Astrocyte (in vitro differentiated cells and primary cell): Measurements from ENCODE around the gene IL17B. TPM values are rescaled to one million over a fixed set of nuclear protein-coding genes. Genes with fewer than 3 reads are reported as not detected.

Source experiments
- DNase-seq: peaks from one replicate; pipeline ENCODE4 v3.0.0-alpha.2; 2010; ENCODE audit warnings: low read depth
- FAIRE-seq: peaks from 2 replicates; lab custom pipeline; 2011; peaks lifted over from hg19 to GRCh38; lab: Jason Lieb, UNC
- H2AFZ ChIP-seq: 2 replicates; pipeline ENCODE4 v1.6.0; 2012; ENCODE audit warnings: low read depth, low read length, inconsistent platforms
- H3K27ac ChIP-seq: 2 replicates; pipeline ENCODE4 v1.5.1; 2011; ENCODE audit warnings: low read depth, low read length, inconsistent platforms
- H3K27me3 ChIP-seq: 2 replicates; pipeline ENCODE4 v1.6.0; 2011; ENCODE audit warnings: low read length, inconsistent platforms; ENCODE audit not compliant: insufficient read depth
- H3K36me3 ChIP-seq: 2 replicates; pipeline ENCODE4 v1.5.1; 2011; ENCODE audit warnings: low read length, inconsistent platforms; ENCODE audit not compliant: insufficient read depth
- H3K4me1 ChIP-seq: 2 replicates; pipeline ENCODE4 v1.5.1; 2011; ENCODE audit warnings: low read length, inconsistent platforms; ENCODE audit not compliant: insufficient read depth
- H3K4me2 ChIP-seq: 2 replicates; pipeline ENCODE4 v1.6.0; 2012; ENCODE audit warnings: low read length, inconsistent platforms
- H3K4me3 ChIP-seq: 2 replicates; pipeline ENCODE4 v1.5.1; 2011; ENCODE audit warnings: low read depth, mild to moderate bottlenecking, low read length, inconsistent platforms; ENCODE audit not compliant: insufficient read depth
- H3K79me2 ChIP-seq: 2 replicates; pipeline ENCODE4 v1.6.0; 2012; ENCODE audit warnings: mild to moderate bottlenecking, low read length, inconsistent platforms; ENCODE audit not compliant: insufficient read depth
- H3K9ac ChIP-seq: 2 replicates; pipeline ENCODE4 v1.6.0; 2012; ENCODE audit warnings: mild to moderate bottlenecking, low read length, inconsistent platforms
- H3K9me3 ChIP-seq: 2 replicates; pipeline ENCODE4 v1.5.1; 2012; ENCODE audit warnings: low read depth, mild to moderate bottlenecking, low read length, inconsistent platforms; ENCODE audit not compliant: insufficient read depth
- H4K20me1 ChIP-seq: 2 replicates; pipeline ENCODE4 v1.6.0; 2012; ENCODE audit warnings: low read length, inconsistent platforms; ENCODE audit not compliant: insufficient read depth
- H3K27ac Mint-ChIP-seq: one replicate; pipeline ENCODE4 v1.8.0; 2021; ENCODE audit warnings: mild to moderate bottlenecking, mixed read lengths; ENCODE audit not compliant: unreplicated experiment
- H3K27me3 Mint-ChIP-seq: one replicate; pipeline ENCODE4 v1.8.0; 2021; ENCODE audit warnings: low read depth, mixed read lengths; ENCODE audit not compliant: unreplicated experiment
- H3K36me3 Mint-ChIP-seq: one replicate; pipeline ENCODE4 v1.8.0; 2021; ENCODE audit warnings: low read depth, mixed read lengths; ENCODE audit not compliant: unreplicated experiment
- H3K4me1 Mint-ChIP-seq: one replicate; pipeline ENCODE4 v1.8.0; 2021; ENCODE audit warnings: low read depth, mixed read lengths; ENCODE audit not compliant: unreplicated experiment
- H3K4me3 Mint-ChIP-seq: one replicate; pipeline ENCODE4 v1.8.0; 2021; ENCODE audit warnings: mild to moderate bottlenecking, moderate library complexity, mixed read lengths; ENCODE audit not compliant: unreplicated experiment
- H3K9me3 Mint-ChIP-seq: one replicate; pipeline ENCODE4 v1.8.0; 2021; ENCODE audit warnings: mild to moderate bottlenecking, mixed read lengths; ENCODE audit not compliant: unreplicated experiment
- CTCF ChIP-seq: IDR thresholded peaks from 2 replicates; pipeline ENCODE4 v1.5.1; 2011; ENCODE audit warnings: low read depth, mild to moderate bottlenecking, inconsistent platforms, low read length, moderate library complexity; ENCODE audit not compliant: insufficient read depth
- EZH2 ChIP-seq: IDR thresholded peaks from 2 replicates; pipeline ENCODE4 v1.6.1; 2012; ENCODE audit warnings: mild to moderate bottlenecking, low read length, inconsistent platforms; ENCODE audit not compliant: insufficient read depth
- total RNA-seq: library from RNA; stranded (reverse); gene quantifications from 2 replicates; pipeline ENCODE4 v1.2.1, GENCODE V29; 2021

IL17B gene
- total RNA-seq, 1 donor from 2014 or later: 0.54 TPM

- peaks cover 5% of the 10 kb centered on the region for H3K4me1 ChIP-seq
- H3K4me3 ChIP-seq: no peak overlapping the region
- no peak for FAIRE-seq
- no peak overlapping the region for H3K4me3 Mint-ChIP-seq
- no peak overlapping the region for H2AFZ ChIP-seq
- no peaks in the 10 kb centered on the region for H3K27me3 ChIP-seq
- H4K20me1 ChIP-seq: no peaks in the 10 kb centered on the region
- H3K27me3 Mint-ChIP-seq: no peaks in the 10 kb centered on the region
- no peaks in the 10 kb centered on the region for H3K79me2 ChIP-seq
- no peaks in the 10 kb centered on the region for H3K9me3 ChIP-seq
- no peaks in the 10 kb centered on the region for H3K36me3 Mint-ChIP-seq
- H3K9ac ChIP-seq: no peak overlapping the region
- peaks cover 15% of the 10 kb centered on the region for H3K4me1 Mint-ChIP-seq
- no peaks in the 10 kb centered on the region for H3K9me3 Mint-ChIP-seq
- no peak overlapping the region for H3K27ac Mint-ChIP-seq
- no peak for TF ChIP-seq CTCF
- TF ChIP-seq EZH2: no peak
- DNase-seq: no peak
- no peaks in the 10 kb centered on the region for H3K36me3 ChIP-seq
- H3K4me2 ChIP-seq: no peak overlapping the region
- H3K27ac ChIP-seq: no peak overlapping the region
These were observed 16.6 kb downstream of the IL17B start for GRCh38 chr5:149362541-149362940.

GRCh38 chr5:149360272-149360671 is 18.8 kb downstream of the IL17B start:
- Mint-ChIP-seq H3K4me3 (no peak overlapping the region), H3K27me3 (no peaks in the 10 kb centered on the region), H3K4me1 (peaks cover 3% of the 10 kb centered on the region), H3K9me3 (no peaks in the 10 kb centered on the region), H3K27ac (no peak overlapping the region), H3K36me3 (peaks cover 5% of the 10 kb centered on the region)
- Histone ChIP-seq H3K27ac (no peak overlapping the region), H3K36me3 (no peaks in the 10 kb centered on the region), H4K20me1 (no peaks in the 10 kb centered on the region), H2AFZ (no peak overlapping the region), H3K79me2 (no peaks in the 10 kb centered on the region), H3K4me2 (no peak overlapping the region), H3K9ac (no peak overlapping the region), H3K4me1 (peaks cover 5% of the 10 kb centered on the region), H3K4me3 (no peak overlapping the region), H3K27me3 (no peaks in the 10 kb centered on the region), H3K9me3 (no peaks in the 10 kb centered on the region)
- FAIRE-seq (no peak), DNase-seq (no peak)
- TF ChIP-seq CTCF (no peak), EZH2 (no peak)

DNA sequence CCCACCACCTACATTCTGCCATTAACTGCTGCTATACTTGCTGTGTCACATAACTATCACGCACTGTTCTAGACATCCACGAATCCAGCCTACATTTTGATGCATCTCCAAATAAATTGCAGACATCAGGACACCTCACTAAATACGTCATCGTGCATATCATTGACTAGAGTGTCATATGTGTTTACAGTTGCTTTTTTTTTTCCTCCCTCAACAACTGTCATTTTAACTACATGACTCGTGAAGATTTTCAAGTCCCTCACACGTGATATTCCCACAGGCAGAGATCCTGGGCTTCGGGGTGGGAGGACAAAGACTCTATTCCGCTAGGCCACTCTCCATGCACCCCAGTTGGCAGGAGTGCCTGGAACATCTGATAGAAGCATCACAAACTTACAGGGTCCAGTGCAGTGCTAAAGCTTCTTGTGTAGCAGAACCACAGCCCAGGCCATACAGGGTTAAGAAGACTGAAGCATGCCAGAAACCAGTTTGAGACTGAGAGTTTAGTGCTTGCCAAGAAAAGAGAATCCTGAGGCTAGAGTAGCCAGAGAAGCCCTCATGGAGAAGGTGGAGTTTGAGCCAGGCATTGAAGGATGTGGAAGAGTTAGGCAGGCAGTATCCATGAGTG is 20.1 kb downstream of the IL17B start:
- Histone ChIP-seq H3K9ac (no peak overlapping the region), H2AFZ (no peak overlapping the region), H3K4me3 (peak overlapping the region; percentile 63), H3K4me1 (peaks cover 5% of the 10 kb centered on the region), H3K27me3 (no peaks in the 10 kb centered on the region), H4K20me1 (peaks cover 9% of the 10 kb centered on the region), H3K9me3 (no peaks in the 10 kb centered on the region), H3K27ac (no peak overlapping the region), H3K79me2 (no peaks in the 10 kb centered on the region), H3K36me3 (no peaks in the 10 kb centered on the region), H3K4me2 (peak overlapping the region; percentile 92)
- Mint-ChIP-seq H3K4me3 (peak overlapping the region; percentile 93), H3K27me3 (no peaks in the 10 kb centered on the region), H3K4me1 (peaks cover 3% of the 10 kb centered on the region), H3K27ac (peak overlapping the region; percentile 36), H3K9me3 (no peaks in the 10 kb centered on the region), H3K36me3 (peaks cover 9% of the 10 kb centered on the region)
- FAIRE-seq (no peak), DNase-seq (no peak)
- TF ChIP-seq CTCF (no peak), EZH2 (no peak)
